ENCODE measurements around the gene H1-8.

H1-8 gene

DNA sequence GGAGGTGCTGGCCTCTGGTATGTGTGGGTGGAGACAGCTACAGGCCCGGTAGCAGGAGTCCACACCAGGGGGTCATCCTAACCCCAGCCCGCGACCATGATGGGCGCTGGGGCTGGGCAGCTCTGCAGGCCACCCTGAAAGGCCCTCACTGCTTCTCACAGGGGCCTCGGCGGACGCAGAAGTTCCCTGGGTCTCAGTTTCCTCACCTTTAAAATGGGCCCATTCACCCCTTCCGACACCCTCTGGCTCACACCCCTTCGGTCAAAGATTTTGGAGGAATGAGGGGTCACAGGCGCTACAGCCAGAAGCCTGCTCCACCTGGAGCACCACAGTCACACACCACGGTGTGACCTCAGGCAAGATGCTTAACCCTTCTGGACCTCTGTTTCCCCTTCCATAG lies 55.5 kb downstream of the H1-8 start:
- TF ChIP-seq, protein P1, sequence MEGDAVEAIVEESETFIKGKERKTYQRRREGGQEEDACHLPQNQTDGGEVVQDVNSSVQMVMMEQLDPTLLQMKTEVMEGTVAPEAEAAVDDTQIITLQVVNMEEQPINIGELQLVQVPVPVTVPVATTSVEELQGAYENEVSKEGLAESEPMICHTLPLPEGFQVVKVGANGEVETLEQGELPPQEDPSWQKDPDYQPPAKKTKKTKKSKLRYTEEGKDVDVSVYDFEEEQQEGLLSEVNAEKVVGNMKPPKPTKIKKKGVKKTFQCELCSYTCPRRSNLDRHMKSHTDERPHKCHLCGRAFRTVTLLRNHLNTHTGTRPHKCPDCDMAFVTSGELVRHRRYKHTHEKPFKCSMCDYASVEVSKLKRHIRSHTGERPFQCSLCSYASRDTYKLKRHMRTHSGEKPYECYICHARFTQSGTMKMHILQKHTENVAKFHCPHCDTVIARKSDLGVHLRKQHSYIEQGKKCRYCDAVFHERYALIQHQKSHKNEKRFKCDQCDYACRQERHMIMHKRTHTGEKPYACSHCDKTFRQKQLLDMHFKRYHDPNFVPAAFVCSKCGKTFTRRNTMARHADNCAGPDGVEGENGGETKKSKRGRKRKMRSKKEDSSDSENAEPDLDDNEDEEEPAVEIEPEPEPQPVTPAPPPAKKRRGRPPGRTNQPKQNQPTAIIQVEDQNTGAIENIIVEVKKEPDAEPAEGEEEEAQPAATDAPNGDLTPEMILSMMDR (IDR thresholded peaks at IDR 0.05; ENCODE audit: control extremely low read depth, extremely low read depth, low read depth, missing control alignments) = no peak
- no peak for DNase-seq (ENCODE audit: extremely low spot score)
- CTCF ChIA-PET = no interaction called here
- POLR2A ChIA-PET = no interaction called here

DNA sequence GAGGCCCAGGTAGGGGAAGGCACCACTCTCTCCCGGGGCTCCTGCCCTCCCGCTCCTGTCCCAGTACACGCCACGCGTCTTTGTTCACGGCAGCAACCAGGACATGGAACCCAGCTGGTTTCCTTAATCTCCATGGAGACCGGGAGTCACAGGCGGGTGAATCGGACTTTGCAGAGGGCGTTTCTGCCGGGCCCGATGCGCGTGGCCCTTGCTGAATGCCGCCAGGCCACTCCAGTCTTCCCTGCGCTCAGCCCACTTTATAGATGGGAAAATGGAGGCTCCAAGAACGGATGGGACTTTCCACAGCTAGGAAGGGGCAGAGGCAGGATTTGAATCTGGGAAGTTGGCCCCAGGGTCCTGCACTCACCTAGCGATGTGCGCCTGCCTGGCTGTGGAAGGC lies 56.1 kb downstream of the H1-8 start:
- no peak for DNase-seq (ENCODE audit: extremely low spot score)
- TF ChIP-seq, protein P1 (IDR thresholded peaks at IDR 0.05; ENCODE audit: control extremely low read depth, extremely low read depth, low read depth, missing control alignments) = no peak
- CTCF ChIA-PET = interaction anchor here (1.4 kb wide), 1 partner anchor 9 kb away, joined by 3 read pairs; no protein-coding TSS in a partner anchor
- POLR2A ChIA-PET = no interaction called here

DNA sequence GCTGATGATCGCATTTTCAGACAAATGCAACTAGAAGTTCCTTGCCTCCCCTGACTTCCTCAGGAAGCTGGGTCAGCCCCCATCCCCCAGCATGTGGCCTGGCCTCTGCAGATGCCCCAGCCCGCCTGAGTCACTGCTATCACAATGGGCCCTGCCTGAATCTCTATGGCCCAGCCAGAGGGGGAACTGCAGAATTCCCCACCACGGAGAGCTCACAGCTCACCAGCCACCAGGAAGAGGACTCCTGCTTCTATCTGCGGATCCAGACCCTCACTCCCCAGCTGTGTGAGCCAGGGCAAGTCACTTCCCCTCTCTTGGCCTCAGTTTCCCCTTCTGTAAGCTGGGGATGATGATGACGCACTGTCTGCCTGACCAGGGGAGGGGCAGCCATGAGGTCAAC lies 56.6 kb downstream of the H1-8 start:
- POLR2A ChIA-PET = no interaction called here
- TF ChIP-seq, protein P1 (IDR thresholded peaks at IDR 0.05; ENCODE audit: control extremely low read depth, extremely low read depth, low read depth, missing control alignments) = no peak
- no peak for DNase-seq (ENCODE audit: extremely low spot score)
- CTCF ChIA-PET = interaction anchor here (1.4 kb wide), 1 partner anchor 10 kb away, joined by 3 read pairs; no protein-coding TSS in a partner anchor

DNA sequence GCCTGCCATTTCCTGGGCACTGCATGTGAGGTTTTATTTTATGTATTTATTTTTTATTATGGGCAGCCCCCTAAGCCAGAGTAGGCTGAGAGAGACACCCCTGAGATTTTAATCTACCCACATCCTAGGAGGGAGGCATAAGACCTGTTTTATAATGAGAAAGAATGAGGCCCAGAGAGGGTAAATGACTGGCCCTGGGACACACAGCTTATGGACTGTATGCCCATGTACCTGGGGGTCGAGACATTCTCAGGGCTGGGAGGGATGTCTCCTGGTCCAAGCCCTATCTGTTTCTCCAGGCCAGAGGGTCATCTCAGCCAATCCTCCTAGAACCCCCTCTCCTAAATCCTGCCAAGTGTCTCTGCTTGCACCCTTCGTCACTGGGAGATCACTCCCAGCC lies 57.4 kb downstream of the H1-8 start:
- DNase-seq (ENCODE audit: extremely low spot score) = no peak
- TF ChIP-seq, protein P1 (IDR thresholded peaks at IDR 0.05; ENCODE audit: control extremely low read depth, extremely low read depth, low read depth, missing control alignments) = no peak
- CTCF ChIA-PET = interaction anchor here (1.4 kb wide), 1 partner anchor 11 kb away, joined by 3 read pairs; no protein-coding TSS in a partner anchor
- POLR2A ChIA-PET = no interaction called here
